CD14-positive monocyte (primary cell): Measurements from ENCODE around the gene SPO11. TPM values are rescaled to one million over a fixed set of nuclear protein-coding genes. Genes with fewer than 3 reads are reported as not detected.
A peak's percentile ranks its signal among the peaks of the same experiment; 100 is the strongest.

Experiments
- DNase-seq, 3 donors: peaks; one replicate each; pipeline ENCODE4 v3.0.0-alpha.2; 2011 to 2022
- H2AFZ ChIP-seq: 2 replicates; pipeline ENCODE4 v1.6.0; 2012; ENCODE audit warnings: mild to moderate bottlenecking, low read depth, low read length, inconsistent platforms; ENCODE audit not compliant: insufficient read depth, poor library complexity, severe bottlenecking
- H3K27ac ChIP-seq, 2 donors: 1 replicate in 1 of 2; 2 replicates in 1 of 2; pipeline ENCODE4 v1.5.1; 2012 to 2013; ENCODE audit warnings: low read length in 2 of 2, control low read depth in 1 of 2, inconsistent platforms in 1 of 2, low read depth in 1 of 2, mild to moderate bottlenecking in 1 of 2
- H3K27me3 ChIP-seq, 2 donors: one replicate each; pipeline versions ENCODE4 v1.6.0 to v1.6.1; 2011 to 2013; ENCODE audit warnings: low read length in 2 of 2; ENCODE audit not compliant: control insufficient read depth in 2 of 2, insufficient read depth in 2 of 2
- H3K36me3 ChIP-seq, 2 donors: replicated peaks in 1 of 2; 1 replicate in 1 of 2; 2 replicates in 1 of 2; pipeline versions ENCODE4 v1.5.1 to v1.6.1; 2012 to 2013; ENCODE audit warnings: low read length in 2 of 2, control low read depth in 1 of 2, inconsistent platforms in 1 of 2, mild to moderate bottlenecking in 1 of 2; ENCODE audit not compliant: insufficient read depth in 2 of 2, control insufficient read depth in 1 of 2
- H3K4me1 ChIP-seq, 2 donors: 1 replicate in 1 of 2; 2 replicates in 1 of 2; pipeline versions ENCODE4 v1.5.1 to v1.6.1; 2012 to 2013; ENCODE audit warnings: low read length in 2 of 2, control low read depth in 1 of 2, inconsistent platforms in 1 of 2, mild to moderate bottlenecking in 1 of 2, moderate library complexity in 1 of 2; ENCODE audit not compliant: insufficient read depth in 2 of 2, control insufficient read depth in 1 of 2
- H3K4me2 ChIP-seq: replicated peaks from 2 replicates; pipeline ENCODE3; 2012; ENCODE audit warnings: low read length, moderate library complexity, mild to moderate bottlenecking; ENCODE audit not compliant: poor library complexity, severe bottlenecking; ENCODE audit errors: extremely low read depth
- H3K4me3 ChIP-seq, 3 experiments: fragments of 200-600 bp in 1 of 3; sonication (generic) in 1 of 3; replicated peaks in 1 of 3; 1 replicate in 2 of 3; 2 replicates in 1 of 3; pipeline ENCODE4 v1.5.1; 2011 to 2013; ENCODE audit warnings: low read length in 3 of 3, mild to moderate bottlenecking in 3 of 3, control low read depth in 2 of 3, low read depth in 2 of 3, inconsistent platforms in 1 of 3, moderate library complexity in 1 of 3
- H3K79me2 ChIP-seq: 2 replicates; pipeline ENCODE4 v1.6.0; 2012; ENCODE audit warnings: mild to moderate bottlenecking, control low read depth, inconsistent platforms, low read length, moderate library complexity; ENCODE audit not compliant: insufficient read depth
- H3K9ac ChIP-seq: 2 replicates; pipeline ENCODE4 v1.6.0; 2017; ENCODE audit warnings: low read length, mild to moderate bottlenecking; ENCODE audit not compliant: insufficient read depth, poor library complexity, severe bottlenecking
- H3K9me3 ChIP-seq, 2 donors: replicated peaks in 1 of 2; 1 replicate in 1 of 2; 2 replicates in 1 of 2; pipeline versions ENCODE4 v1.5.1 to v1.6.1; 2012 to 2013; ENCODE audit warnings: low read length in 2 of 2, control low read depth in 1 of 2; ENCODE audit not compliant: control insufficient read depth in 1 of 2, insufficient read depth in 1 of 2
- H4K20me1 ChIP-seq: 2 replicates; pipeline ENCODE4 v1.6.0; 2012; ENCODE audit warnings: mild to moderate bottlenecking, low read length, control low read depth, moderate library complexity; ENCODE audit not compliant: insufficient read depth
- H3K27ac Mint-ChIP-seq, 7 donors: one replicate each; pipeline ENCODE4 v1.8.0; 2020; ENCODE audit warnings: mild to moderate bottlenecking in 7 of 7, mixed read lengths in 7 of 7, moderate library complexity in 6 of 7, inconsistent platforms in 2 of 7
- H3K27me3 Mint-ChIP-seq, 3 donors: one replicate each; pipeline ENCODE4 v1.8.0; 2021 to 2022; ENCODE audit warnings: low read depth in 3 of 3, mild to moderate bottlenecking in 3 of 3, mixed read lengths in 3 of 3, moderate library complexity in 3 of 3, inconsistent platforms in 1 of 3
- H3K36me3 Mint-ChIP-seq, 2 donors: one replicate each; pipeline ENCODE4 v1.8.0; 2020; ENCODE audit warnings: mixed read lengths in 2 of 2, inconsistent platforms in 1 of 2, mild to moderate bottlenecking in 1 of 2
- H3K4me1 Mint-ChIP-seq: one replicate; pipeline ENCODE4 v1.8.0; 2020; ENCODE audit warnings: mild to moderate bottlenecking, mixed read lengths
- H3K4me3 Mint-ChIP-seq, 2 donors: one replicate each; pipeline ENCODE4 v1.8.0; 2020; ENCODE audit warnings: mild to moderate bottlenecking in 2 of 2, mixed read lengths in 2 of 2, moderate library complexity in 1 of 2
- H3K9me3 Mint-ChIP-seq, 7 donors: one replicate each; pipeline ENCODE4 v1.8.0; 2020 to 2022; ENCODE audit warnings: mixed read lengths in 7 of 7, mild to moderate bottlenecking in 6 of 7, moderate library complexity in 6 of 7, inconsistent platforms in 2 of 7
- WGBS: methylation state at CpG from one replicate; pipeline ENCODE4 v1.1.5; 2013; ENCODE audit warnings: missing lambda C conversion rate; ENCODE audit not compliant: insufficient coverage; 5-methylcytosine and 5-hydroxymethylcytosine counted together
- intact Hi-C, 2 donors: fragments of 100-400 bp; cut with micrococcal nuclease; formaldehyde crosslinking; loops; one replicate each; pipeline versions ENCODE4 v1.15.0 to v1.15.1; 2023
- polyA plus RNA-seq, 3 donors: library from polyadenylated mRNA; depleted of rRNA in 1 of 3; unstranded in 2 of 3; stranded (reverse) in 1 of 3; fragments of 300-500 nt in 2 of 3; fragments of >200 nt in 1 of 3; fragmentation: Illumina TruSeq in 2 of 3; gene quantifications; 1 replicate in 2 of 3; 2 replicates in 1 of 3; pipeline ENCODE4 v1.2.3, GENCODE V29; 2012 to 2021
- TF ChIP-seq, protein P1 (sequence below): fragments of 200-600 bp; IDR thresholded peaks from one replicate; pipeline ENCODE4 v1.8.0; 2022; ENCODE audit warnings: antibody characterized with exemption, mild to moderate bottlenecking

Gene SPO11
- polyA plus RNA-seq, 3 donors = not detected

GRCh38 chr20:57383447-57384347 is 54.1 kb downstream of the SPO11 start:
- no peak overlapping the region for H3K4me2 ChIP-seq
- no peak overlapping the region for H3K27ac ChIP-seq
- no peak overlapping the region for H3K9ac ChIP-seq
- Mint-ChIP-seq H3K27ac (no peak overlapping the region), H3K4me1 (peaks cover 15% of the 10 kb centered on the region), H3K36me3 (peaks cover 36 to 52% of the 10 kb centered on the region in 2 donors), H3K27me3 (peaks cover 0 to 14% (median 7%) of the 10 kb centered on the region in 3 donors), H3K4me3 (peak overlapping the region in 1 of 2 donors; percentile 7), H3K9me3 (peaks cover 0 to 5% (median 0%) of the 10 kb centered on the region in 7 donors)
- H3K9me3 ChIP-seq = no peaks in the 10 kb centered on the region
- H3K36me3 ChIP-seq = peaks cover 4 to 41% of the 10 kb centered on the region in 2 donors
- peaks cover 7 to 12% of the 10 kb centered on the region in 2 donors for H3K4me1 ChIP-seq
- no peak overlapping the region for H2AFZ ChIP-seq
- TF ChIP-seq, protein P1, sequence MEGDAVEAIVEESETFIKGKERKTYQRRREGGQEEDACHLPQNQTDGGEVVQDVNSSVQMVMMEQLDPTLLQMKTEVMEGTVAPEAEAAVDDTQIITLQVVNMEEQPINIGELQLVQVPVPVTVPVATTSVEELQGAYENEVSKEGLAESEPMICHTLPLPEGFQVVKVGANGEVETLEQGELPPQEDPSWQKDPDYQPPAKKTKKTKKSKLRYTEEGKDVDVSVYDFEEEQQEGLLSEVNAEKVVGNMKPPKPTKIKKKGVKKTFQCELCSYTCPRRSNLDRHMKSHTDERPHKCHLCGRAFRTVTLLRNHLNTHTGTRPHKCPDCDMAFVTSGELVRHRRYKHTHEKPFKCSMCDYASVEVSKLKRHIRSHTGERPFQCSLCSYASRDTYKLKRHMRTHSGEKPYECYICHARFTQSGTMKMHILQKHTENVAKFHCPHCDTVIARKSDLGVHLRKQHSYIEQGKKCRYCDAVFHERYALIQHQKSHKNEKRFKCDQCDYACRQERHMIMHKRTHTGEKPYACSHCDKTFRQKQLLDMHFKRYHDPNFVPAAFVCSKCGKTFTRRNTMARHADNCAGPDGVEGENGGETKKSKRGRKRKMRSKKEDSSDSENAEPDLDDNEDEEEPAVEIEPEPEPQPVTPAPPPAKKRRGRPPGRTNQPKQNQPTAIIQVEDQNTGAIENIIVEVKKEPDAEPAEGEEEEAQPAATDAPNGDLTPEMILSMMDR = no peak
- WGBS = 100% methylated on average over 8 of the region's 20 CpGs
- intact Hi-C loops = loop anchor here in 1 of 2 donors (2.0 to 10.0 kb wide), 2 partner anchors 111 to 211 kb away; no protein-coding TSS in a partner anchor
- no peak overlapping the region for H3K4me3 ChIP-seq
- no peaks in the 10 kb centered on the region for H3K27me3 ChIP-seq
- H4K20me1 ChIP-seq = peaks cover 27% of the 10 kb centered on the region
- DNase-seq = no peak
- peaks cover under 1% of the 10 kb centered on the region for H3K79me2 ChIP-seq

- H3K79me2 ChIP-seq = no peaks in the 10 kb centered on the region
- Mint-ChIP-seq H3K4me1 (peaks cover 19% of the 10 kb centered on the region), H3K4me3 (no peak overlapping the region), H3K27me3 (peaks cover 0 to 14% (median 7%) of the 10 kb centered on the region in 3 donors), H3K36me3 (peaks cover 28 to 45% of the 10 kb centered on the region in 2 donors), H3K9me3 (peaks cover 0 to 5% (median 0%) of the 10 kb centered on the region in 7 donors), H3K27ac (no peak overlapping the region)
- H3K4me3 ChIP-seq = no peak overlapping the region
- TF ChIP-seq, protein P1 = no peak
- intact Hi-C loops = loop anchor here in 1 of 2 donors (10.0 kb wide), 1 partner anchor 210 kb away; no protein-coding TSS in a partner anchor
- H2AFZ ChIP-seq = no peak overlapping the region
- H3K27ac ChIP-seq = no peak overlapping the region
- no peaks in the 10 kb centered on the region for H3K27me3 ChIP-seq
- WGBS = 100% methylated on average over 7 of the region's 8 CpGs
- H3K9ac ChIP-seq = no peak overlapping the region
- no peak overlapping the region for H3K4me2 ChIP-seq
- peaks cover 21% of the 10 kb centered on the region for H4K20me1 ChIP-seq
- no peak for DNase-seq
- no peaks in the 10 kb centered on the region for H3K9me3 ChIP-seq
- peaks cover 13 to 20% of the 10 kb centered on the region in 2 donors for H3K4me1 ChIP-seq
- peaks cover 3 to 33% of the 10 kb centered on the region in 2 donors for H3K36me3 ChIP-seq
Measured at GRCh38 chr20:57384486-57384885, 54.9 kb downstream of the SPO11 start.
